Activated CD8-positive, alpha-beta T cell treated with anti-CD3 and anti-CD28 coated beads for 36 hours (primary cell): ENCODE results near the gene FERMT1. TPM values are rescaled to one million over a fixed set of nuclear protein-coding genes. Genes with fewer than 3 reads are reported as not detected.
A peak's percentile ranks its signal among the peaks of the same experiment; 100 is the strongest.

Source experiments
- ATAC-seq: fragments of 200-7000 bp; cut with Tn5 transposase; one replicate; pipeline ENCODE4 v1.10.0; 2021; ENCODE audit warnings: mild to moderate bottlenecking, moderate library complexity
- CTCF ChIA-PET: fragments of 350-600 bp; sonication (Branson Sonifier 250); formaldehyde crosslinking; loops from one replicate; lab custom pipeline; 2021; ENCODE audit warnings: antibody characterized with exemption; lab: Charles Lee
- POLR2A ChIA-PET: fragments of 350-600 bp; sonication (Branson Sonifier 250); formaldehyde crosslinking; loops from one replicate; lab custom pipeline; 2021; ENCODE audit warnings: antibody characterized with exemption; lab: Charles Lee
- DNase-seq: peaks from one replicate; pipeline ENCODE4 v3.0.0-alpha.2; 2020
- H3K27ac Mint-ChIP-seq: one replicate; pipeline ENCODE4 v1.8.0; 2021; ENCODE audit warnings: mild to moderate bottlenecking, mixed read lengths
- H3K27me3 Mint-ChIP-seq: one replicate; pipeline ENCODE4 v1.8.0; 2021; ENCODE audit warnings: mixed read lengths
- H3K36me3 Mint-ChIP-seq: one replicate; pipeline ENCODE4 v1.8.0; 2021; ENCODE audit warnings: low read depth, mixed read lengths
- H3K4me1 Mint-ChIP-seq: one replicate; pipeline ENCODE4 v1.8.0; 2021; ENCODE audit warnings: low read depth, mixed read lengths
- H3K4me3 Mint-ChIP-seq: one replicate; pipeline ENCODE4 v1.8.0; 2021; ENCODE audit warnings: mild to moderate bottlenecking, moderate library complexity, mixed read lengths
- H3K9me3 Mint-ChIP-seq: one replicate; pipeline ENCODE4 v1.8.0; 2021; ENCODE audit warnings: mixed read lengths
- intact Hi-C: fragments of 100-400 bp; cut with micrococcal nuclease; formaldehyde crosslinking; loops from one replicate; pipeline ENCODE4 v1.10.0; 2022
- total RNA-seq, 2 experiments: library from RNA; stranded (reverse); gene quantifications; one replicate each; pipeline ENCODE4 v1.2.3, GENCODE V29; 2021
- TF ChIP-seq, protein P1 (sequence below): fragments of 200-600 bp; IDR thresholded peaks from one replicate; pipeline ENCODE4 v1.8.0; 2022; ENCODE audit warnings: antibody characterized with exemption, mild to moderate bottlenecking

The FERMT1 gene
- total RNA-seq, 2 experiments from 2014 or later: 0.09 to 0.52 TPM

DNA sequence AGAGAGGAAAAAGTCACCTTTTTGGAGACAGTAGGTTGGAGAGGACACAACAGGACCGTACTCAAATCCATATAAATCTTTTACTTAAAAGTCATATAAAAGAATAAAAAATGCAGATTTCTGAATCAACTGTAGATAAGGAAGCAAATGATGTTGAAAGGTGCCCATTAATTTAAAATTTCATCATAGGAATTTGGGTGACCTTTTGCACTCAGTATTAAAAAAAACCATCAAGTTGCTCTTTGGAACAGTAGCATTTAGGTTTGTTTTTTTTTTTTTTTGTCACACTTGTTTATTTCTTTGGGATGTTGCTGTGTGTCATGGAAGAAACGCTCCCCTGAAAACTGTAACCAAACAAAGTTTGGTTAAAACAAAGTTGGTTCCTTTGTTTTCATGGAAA, 48.0 kb downstream of the FERMT1 start:
- DNase-seq: no peak
- Mint-ChIP-seq H3K36me3 (no peaks in the 10 kb centered on the region), H3K4me1 (no peaks in the 10 kb centered on the region), H3K27ac (no peak overlapping the region), H3K4me3 (no peak overlapping the region), H3K9me3 (no peaks in the 10 kb centered on the region), H3K27me3 (peaks cover 2% of the 10 kb centered on the region)
- TF ChIP-seq, protein P1, sequence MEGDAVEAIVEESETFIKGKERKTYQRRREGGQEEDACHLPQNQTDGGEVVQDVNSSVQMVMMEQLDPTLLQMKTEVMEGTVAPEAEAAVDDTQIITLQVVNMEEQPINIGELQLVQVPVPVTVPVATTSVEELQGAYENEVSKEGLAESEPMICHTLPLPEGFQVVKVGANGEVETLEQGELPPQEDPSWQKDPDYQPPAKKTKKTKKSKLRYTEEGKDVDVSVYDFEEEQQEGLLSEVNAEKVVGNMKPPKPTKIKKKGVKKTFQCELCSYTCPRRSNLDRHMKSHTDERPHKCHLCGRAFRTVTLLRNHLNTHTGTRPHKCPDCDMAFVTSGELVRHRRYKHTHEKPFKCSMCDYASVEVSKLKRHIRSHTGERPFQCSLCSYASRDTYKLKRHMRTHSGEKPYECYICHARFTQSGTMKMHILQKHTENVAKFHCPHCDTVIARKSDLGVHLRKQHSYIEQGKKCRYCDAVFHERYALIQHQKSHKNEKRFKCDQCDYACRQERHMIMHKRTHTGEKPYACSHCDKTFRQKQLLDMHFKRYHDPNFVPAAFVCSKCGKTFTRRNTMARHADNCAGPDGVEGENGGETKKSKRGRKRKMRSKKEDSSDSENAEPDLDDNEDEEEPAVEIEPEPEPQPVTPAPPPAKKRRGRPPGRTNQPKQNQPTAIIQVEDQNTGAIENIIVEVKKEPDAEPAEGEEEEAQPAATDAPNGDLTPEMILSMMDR: no peak
- ChIA-PET POLR2A (interaction anchor here (0.7 kb wide), 1 partner anchor 478 kb away, joined by 3 read pairs; no protein-coding TSS in a partner anchor), CTCF (interaction anchor here (0.9 to 2.2 kb wide), 3 partner anchors 31 to 546 kb away, joined by 3 to 10 read pairs (median 4); no protein-coding TSS in a partner anchor)
- intact Hi-C loops: no loop called here
- ATAC-seq: no peak

DNA sequence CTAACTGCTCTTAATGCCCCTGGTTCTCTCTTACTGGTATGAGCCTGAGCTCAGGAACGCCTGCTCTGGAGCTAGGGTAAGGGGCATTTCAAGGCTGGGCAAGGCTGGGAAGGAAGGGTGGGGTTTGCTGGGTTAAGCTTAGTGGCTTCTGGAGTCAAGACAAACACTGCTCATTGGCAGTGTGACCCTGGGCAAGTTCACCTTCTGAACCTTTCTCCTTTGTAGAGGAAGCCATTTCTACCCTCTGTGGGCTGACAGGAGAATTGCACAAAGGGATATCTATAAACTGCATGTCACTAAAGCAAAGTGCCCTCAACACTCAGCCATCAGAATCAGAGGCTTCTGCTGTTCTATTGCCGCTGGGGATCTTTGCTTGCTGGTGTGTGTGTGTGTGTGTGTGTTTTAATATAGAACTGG, 48.7 kb downstream of the FERMT1 start:
- TF ChIP-seq, protein P1: no peak
- CTCF ChIA-PET: interaction anchor here (0.6 to 2.2 kb wide), 4 partner anchors 30 to 545 kb away, joined by 3 to 10 read pairs (median 5); no protein-coding TSS in a partner anchor

DNA sequence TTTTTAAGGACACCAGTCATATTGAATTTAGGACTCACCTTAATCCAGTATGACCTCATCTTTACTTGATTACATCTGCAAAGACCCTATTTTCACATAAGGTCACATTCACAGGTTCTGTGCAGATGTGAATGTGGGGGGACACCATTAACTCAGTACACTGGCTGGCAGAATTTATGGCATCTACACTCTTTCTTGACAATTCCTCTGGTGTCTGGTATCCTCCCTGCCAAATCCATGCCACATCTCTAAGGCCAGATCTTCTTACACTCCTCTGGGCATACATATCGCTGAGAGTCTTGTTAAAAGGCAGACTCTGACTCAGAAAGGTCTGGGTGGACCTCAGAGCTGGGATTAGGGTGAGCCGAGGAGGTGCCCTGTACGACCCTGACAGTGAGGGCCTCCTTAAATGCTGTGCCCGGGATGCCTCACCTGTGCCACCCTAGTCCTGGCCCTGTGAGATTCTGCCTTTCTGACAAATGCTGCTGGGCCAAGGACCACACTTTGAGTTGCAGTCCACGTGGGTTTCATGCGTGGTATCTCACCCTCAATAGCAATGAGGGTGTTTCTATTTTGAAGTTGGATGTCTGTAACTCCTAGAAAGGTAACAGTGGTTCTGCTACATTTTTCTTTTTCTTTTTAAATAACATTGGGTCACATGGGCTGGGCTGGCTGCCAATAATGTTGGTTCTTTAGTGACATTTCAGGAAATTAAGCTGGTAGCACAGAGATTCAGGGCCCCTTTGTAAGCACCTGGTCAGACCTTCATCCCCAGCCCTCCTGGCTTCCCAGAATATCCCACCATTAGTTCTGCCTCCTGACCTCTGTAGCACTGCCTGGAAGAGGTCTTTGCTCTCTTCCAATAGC, 51.8 kb downstream of the FERMT1 start:
- intact Hi-C loops: no loop called here
- Mint-ChIP-seq H3K4me1 (no peaks in the 10 kb centered on the region), H3K27ac (no peak overlapping the region), H3K36me3 (no peaks in the 10 kb centered on the region), H3K4me3 (no peak overlapping the region), H3K9me3 (no peaks in the 10 kb centered on the region), H3K27me3 (no peaks in the 10 kb centered on the region)
- POLR2A ChIA-PET: interaction anchor here (0.9 kb wide), 1 partner anchor 11 kb away, joined by 4 read pairs; no protein-coding TSS in a partner anchor
- no peak for ATAC-seq
- TF ChIP-seq, protein P1: no peak
- CTCF ChIA-PET: no interaction called here
- DNase-seq: no peak

More for the DNA sequence above, 48.7 kb downstream of the FERMT1 start:
- no peaks in the 10 kb centered on the region for H3K9me3 Mint-ChIP-seq
- no peak for DNase-seq
- H3K36me3 Mint-ChIP-seq: no peaks in the 10 kb centered on the region
- H3K27me3 Mint-ChIP-seq: peaks cover 2% of the 10 kb centered on the region
- H3K27ac Mint-ChIP-seq: no peak overlapping the region
- no peak overlapping the region for H3K4me3 Mint-ChIP-seq
- intact Hi-C loops: no loop called here
- ATAC-seq: peak; percentile 45
- H3K4me1 Mint-ChIP-seq: no peaks in the 10 kb centered on the region
- POLR2A ChIA-PET: no interaction called here

DNA sequence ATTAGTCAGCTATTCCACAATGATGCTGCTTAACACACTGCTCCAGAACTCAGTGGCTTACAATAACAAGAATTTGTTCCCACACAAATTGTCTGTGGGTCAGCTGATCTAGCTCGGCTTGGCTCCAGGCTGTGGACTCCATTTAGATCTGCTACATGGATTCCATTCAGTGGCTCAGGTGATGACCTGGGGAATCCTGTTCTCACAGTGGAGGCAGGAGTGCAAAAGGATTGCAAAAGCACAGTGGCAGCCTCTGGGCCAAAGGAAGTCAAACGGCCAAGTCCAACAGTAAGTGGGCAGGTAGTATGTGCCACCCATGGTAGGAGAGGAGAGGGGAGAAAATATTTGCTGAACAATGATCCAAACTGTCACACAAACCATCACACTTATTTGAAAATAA, 53.2 kb downstream of the FERMT1 start:
- H3K4me1 Mint-ChIP-seq: no peaks in the 10 kb centered on the region
- ChIA-PET POLR2A (no interaction called here), CTCF (interaction anchor here (0.8 kb wide), 1 partner anchor 34 kb away, joined by 3 read pairs; no protein-coding TSS in a partner anchor)
- ATAC-seq (no peak), DNase-seq (no peak)
- H3K27ac Mint-ChIP-seq: no peak overlapping the region
- intact Hi-C loops: no loop called here
- no peaks in the 10 kb centered on the region for H3K27me3 Mint-ChIP-seq
- TF ChIP-seq, protein P1: no peak
- H3K9me3 Mint-ChIP-seq: no peaks in the 10 kb centered on the region
- H3K36me3 Mint-ChIP-seq: no peaks in the 10 kb centered on the region
- H3K4me3 Mint-ChIP-seq: no peak overlapping the region

DNA sequence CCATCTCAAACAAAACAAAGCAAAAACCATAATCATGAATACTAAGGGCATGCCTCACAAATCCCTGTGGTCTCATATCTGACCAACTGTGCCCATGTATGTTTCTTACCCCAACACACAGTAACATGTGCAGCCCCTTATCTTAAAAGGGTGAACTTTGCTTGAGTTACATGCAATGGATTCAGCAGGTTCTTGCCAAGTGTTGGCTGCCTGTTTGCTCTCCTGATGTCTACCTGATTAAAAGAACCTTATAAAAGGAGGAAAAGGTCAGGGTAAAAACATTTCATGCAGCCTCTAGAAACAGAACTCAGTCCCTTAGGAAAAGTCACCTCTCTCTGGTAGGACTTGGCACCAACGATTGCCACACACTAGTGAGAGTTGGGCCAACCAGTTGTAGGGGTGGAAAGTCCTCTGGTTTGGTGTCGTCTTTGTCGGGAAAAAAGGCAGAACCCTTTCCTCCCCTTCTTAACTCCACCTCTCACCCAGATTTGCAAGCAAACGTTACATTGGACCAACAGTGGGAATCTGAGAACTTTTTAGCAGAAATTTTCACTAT, 55.0 kb downstream of the FERMT1 start:
- CTCF ChIA-PET: no interaction called here

More for the DNA sequence above, 55.0 kb downstream of the FERMT1 start:
- POLR2A ChIA-PET: no interaction called here
- intact Hi-C loops: no loop called here
- Mint-ChIP-seq H3K27me3 (no peaks in the 10 kb centered on the region), H3K36me3 (no peaks in the 10 kb centered on the region), H3K4me3 (no peak overlapping the region), H3K9me3 (no peaks in the 10 kb centered on the region), H3K4me1 (no peaks in the 10 kb centered on the region), H3K27ac (no peak overlapping the region)
- ATAC-seq: no peak
- no peak for DNase-seq
- TF ChIP-seq, protein P1: no peak
